Choroid plexus epithelial cell (primary cell): Measurements from ENCODE around the gene SAFB.
"Not testable (repeated sequence)": the region's sequence is repeated elsewhere in the genome, so short reads cannot be mapped to it uniquely, and the experiment has no call there.

Source experiments
- DNase-seq: peaks from one replicate; pipeline ENCODE4 v3.0.0-alpha.2; 2010; ENCODE audit warnings: low read depth
- H3K4me3 ChIP-seq: 2 replicates; pipeline ENCODE4 v1.5.1; 2011; ENCODE audit warnings: low read depth, mild to moderate bottlenecking, control low read depth, low read length, moderate library complexity
- CTCF ChIP-seq: conservative IDR thresholded peaks from 2 replicates; pipeline ENCODE4 v1.5.1; 2011; ENCODE audit warnings: low read depth, mild to moderate bottlenecking, control low read depth, inconsistent platforms, low read length, moderate library complexity

SAFB gene

GRCh38 chr19:5683177-5683886 lies 60.4 kb downstream of the SAFB start:
- TF ChIP-seq CTCF = no peak
- no peak overlapping the region for H3K4me3 ChIP-seq
- no peak for DNase-seq

GRCh38 chr19:5684694-5685430 lies 62.0 kb downstream of the SAFB start:
- no peak for DNase-seq
- TF ChIP-seq CTCF = no peak

GRCh38 chr19:5686326-5686646 lies 63.4 kb downstream of the SAFB start:
- no peak for DNase-seq
- TF ChIP-seq CTCF = no peak
- H3K4me3 ChIP-seq = peak overlapping the region; percentile 64

More at GRCh38 chr19:5684694-5685430, 62.0 kb downstream of the SAFB start:
- H3K4me3 ChIP-seq = no peak overlapping the region

GRCh38 chr19:5686647-5687359 lies 63.9 kb downstream of the SAFB start:
- peak overlapping the region; percentile 64 for H3K4me3 ChIP-seq
- TF ChIP-seq CTCF = peak; percentile 82
- peak; percentile 93 for DNase-seq

GRCh38 chr19:5687360-5688198 lies 64.7 kb downstream of the SAFB start:
- TF ChIP-seq CTCF = no peak
- peak overlapping the region; percentile 64 for H3K4me3 ChIP-seq
- DNase-seq = no peak

- not testable (repeated sequence) for DNase-seq, H3K4me3 ChIP-seq
Measured at GRCh38 chr19:5688262-5688881, 65.5 kb downstream of the SAFB start.
